AG04449 (cell line): Measurements from ENCODE around the gene OMD.
"Not testable (repeated sequence)": the region's sequence is repeated elsewhere in the genome, so short reads cannot be mapped to it uniquely, and the experiment has no call there.

Source experiments
- CTCF ChIA-PET: fragments of 350-600 bp; formaldehyde crosslinking; extraction: SDS; loops from one replicate; lab custom pipeline; 2021; ENCODE audit warnings: antibody characterized with exemption; lab: Yijun Ruan, JAX
- POLR2A ChIA-PET: fragments of 400-600, 350-600 bp; formaldehyde crosslinking; extraction: SDS; loops from one replicate; lab custom pipeline; 2020; ENCODE audit warnings: antibody characterized with exemption, inconsistent platforms; lab: Yijun Ruan, JAX
- DNase-seq: peaks from one replicate; pipeline ENCODE4 v3.0.0-alpha.2; 2010; ENCODE audit warnings: low read depth, low spot score
- H3K4me3 ChIP-seq: 2 replicates; pipeline ENCODE4 v1.5.1; 2011; ENCODE audit warnings: low read depth, mild to moderate bottlenecking, control low read depth, low read length
- TF ChIP-seq, protein P1 (sequence below): IDR thresholded peaks from one replicate; pipeline ENCODE4 v1.5.1; 2011; ENCODE audit warnings: mild to moderate bottlenecking, moderate library complexity, low read length, control low read depth, inconsistent platforms; ENCODE audit not compliant: insufficient read depth; ENCODE audit errors: missing control alignments

OMD gene

DNA sequence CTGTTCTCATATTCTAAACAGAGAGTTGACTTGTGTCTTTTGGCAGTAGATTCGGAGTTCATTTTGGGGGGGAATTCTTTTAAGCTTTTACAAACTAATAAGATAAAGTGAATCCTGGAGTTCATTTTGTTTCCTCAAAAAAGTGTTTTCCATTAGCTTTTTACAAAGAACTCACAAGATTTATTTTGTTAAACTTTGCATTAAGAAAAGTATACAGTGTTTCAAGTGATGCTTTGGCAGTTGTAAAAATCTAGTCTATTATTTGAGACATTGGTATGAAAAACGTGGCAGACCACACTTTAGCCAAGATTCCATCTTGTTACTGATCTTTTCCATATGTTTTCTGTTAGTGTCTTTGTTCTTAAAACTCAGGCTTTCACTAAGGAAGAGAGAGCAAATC is 1.2 kb upstream of the OMD start:
- H3K4me3 ChIP-seq: no peak overlapping the region
- ChIA-PET POLR2A (no interaction called here), CTCF (interaction anchor here (0.7 to 2.0 kb wide), 8 partner anchors 12 to 286 kb away, joined by 3 to 6 read pairs (median 4); no protein-coding TSS in a partner anchor)
- no peak for DNase-seq
- TF ChIP-seq, protein P1, sequence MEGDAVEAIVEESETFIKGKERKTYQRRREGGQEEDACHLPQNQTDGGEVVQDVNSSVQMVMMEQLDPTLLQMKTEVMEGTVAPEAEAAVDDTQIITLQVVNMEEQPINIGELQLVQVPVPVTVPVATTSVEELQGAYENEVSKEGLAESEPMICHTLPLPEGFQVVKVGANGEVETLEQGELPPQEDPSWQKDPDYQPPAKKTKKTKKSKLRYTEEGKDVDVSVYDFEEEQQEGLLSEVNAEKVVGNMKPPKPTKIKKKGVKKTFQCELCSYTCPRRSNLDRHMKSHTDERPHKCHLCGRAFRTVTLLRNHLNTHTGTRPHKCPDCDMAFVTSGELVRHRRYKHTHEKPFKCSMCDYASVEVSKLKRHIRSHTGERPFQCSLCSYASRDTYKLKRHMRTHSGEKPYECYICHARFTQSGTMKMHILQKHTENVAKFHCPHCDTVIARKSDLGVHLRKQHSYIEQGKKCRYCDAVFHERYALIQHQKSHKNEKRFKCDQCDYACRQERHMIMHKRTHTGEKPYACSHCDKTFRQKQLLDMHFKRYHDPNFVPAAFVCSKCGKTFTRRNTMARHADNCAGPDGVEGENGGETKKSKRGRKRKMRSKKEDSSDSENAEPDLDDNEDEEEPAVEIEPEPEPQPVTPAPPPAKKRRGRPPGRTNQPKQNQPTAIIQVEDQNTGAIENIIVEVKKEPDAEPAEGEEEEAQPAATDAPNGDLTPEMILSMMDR: no peak

DNA sequence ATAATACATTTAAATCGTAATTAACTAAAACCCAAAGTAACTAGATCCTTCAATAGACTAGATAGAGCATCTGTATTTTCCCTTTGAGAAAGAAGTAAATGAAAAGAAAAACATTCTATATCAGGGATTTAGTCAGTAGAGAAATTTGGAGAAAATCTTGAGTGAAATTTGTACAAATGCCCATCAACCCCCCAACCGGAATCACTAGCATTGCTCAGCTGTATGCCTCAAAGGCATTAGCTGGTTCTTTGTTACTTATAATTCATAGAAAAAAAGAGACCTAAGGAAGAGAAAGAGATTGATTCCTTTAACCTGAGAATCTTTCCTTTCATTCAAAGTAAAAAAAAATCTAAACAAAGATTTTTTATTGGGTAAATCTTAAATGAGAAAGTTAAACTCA is 659 bp downstream of the OMD start:
- no peak overlapping the region for H3K4me3 ChIP-seq
- CTCF ChIA-PET: no interaction called here
- no peak for DNase-seq
- TF ChIP-seq, protein P1: no peak
- POLR2A ChIA-PET: no interaction called here

DNA sequence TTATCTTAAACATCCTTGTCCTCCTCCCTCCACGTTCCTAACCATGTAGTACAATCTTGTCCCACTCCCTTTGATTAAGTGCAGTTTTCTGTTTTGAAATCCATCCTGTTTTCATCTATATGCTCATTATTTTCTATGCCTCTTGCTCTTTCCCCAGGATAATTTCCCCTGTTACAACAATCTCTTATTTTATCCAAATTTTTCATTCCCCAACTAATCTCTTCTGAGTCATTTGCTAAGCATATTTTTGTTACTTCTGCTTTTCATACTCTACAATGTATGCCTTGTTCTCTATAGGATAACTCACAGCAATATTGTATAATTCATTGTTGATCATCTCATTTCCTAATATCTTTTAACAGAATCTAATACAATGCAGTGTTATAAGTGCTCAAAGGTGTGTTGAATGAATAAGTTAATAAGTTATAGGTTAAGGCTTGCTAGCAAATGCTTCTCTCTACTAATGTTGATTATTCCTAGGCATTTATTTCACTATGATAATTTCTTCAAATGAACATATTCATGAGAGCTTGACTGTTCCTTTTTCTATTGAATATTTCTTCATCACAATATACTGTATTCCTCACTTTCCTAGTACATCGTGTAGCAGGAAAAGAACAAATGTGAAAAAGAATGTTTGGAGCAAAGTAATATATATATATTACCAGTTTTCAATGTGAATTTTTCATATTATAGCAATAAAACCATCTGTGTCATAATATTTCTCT is 1.5 kb downstream of the OMD start:
- CTCF ChIA-PET: no interaction called here
- POLR2A ChIA-PET: no interaction called here
- H3K4me3 ChIP-seq: no peak overlapping the region
- TF ChIP-seq, protein P1: no peak
- no peak for DNase-seq

DNA sequence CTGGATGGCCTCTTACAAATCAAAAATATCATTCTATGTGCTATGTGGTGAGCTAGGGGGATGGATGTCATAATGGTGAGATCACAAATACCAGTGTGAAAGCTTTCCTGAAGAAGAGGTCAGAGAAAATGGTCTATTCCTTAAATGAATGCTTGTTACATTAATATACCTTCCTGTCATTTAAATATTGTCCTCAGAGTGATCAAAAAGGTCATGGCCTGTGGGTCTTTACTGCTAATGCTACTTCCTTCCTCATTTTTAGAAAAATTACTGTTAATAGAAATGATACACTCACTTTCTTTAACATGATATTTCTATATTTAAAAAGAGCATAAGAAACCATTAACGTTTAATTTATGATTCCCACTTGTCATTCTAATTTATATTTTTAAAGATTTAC is 9.7 kb downstream of the OMD start:
- H3K4me3 ChIP-seq: no peak overlapping the region
- ChIA-PET CTCF (interaction anchor here (1.0 to 1.5 kb wide), 2 partner anchors 11 to 23 kb away, joined by 4 to 6 read pairs; no protein-coding TSS in a partner anchor), POLR2A (no interaction called here)

DNA sequence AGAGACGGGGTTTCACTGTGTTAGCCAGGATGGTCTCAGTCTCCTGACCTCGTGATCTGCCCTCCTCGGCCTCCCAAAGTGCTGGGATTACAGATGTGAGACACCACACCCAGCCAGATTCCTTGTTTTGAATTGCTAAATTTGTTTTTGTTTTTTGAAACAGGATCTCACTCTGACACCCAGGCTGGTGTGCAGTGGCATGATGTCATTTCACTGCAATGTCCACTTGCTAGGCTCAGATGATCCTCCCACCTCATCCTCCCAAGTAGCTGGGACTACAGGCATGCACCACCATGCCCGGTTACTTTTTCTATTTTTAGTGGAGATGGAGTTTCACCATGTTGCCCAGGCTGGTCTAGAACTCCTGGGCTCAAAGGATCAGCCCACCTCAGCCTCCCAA is 13.1 kb downstream of the OMD start:
- CTCF ChIA-PET: interaction anchor here (2.1 kb wide), 1 partner anchor 9 kb away, joined by 4 read pairs; no protein-coding TSS in a partner anchor
- POLR2A ChIA-PET, DNase-seq, H3K4me3 ChIP-seq: not testable (repeated sequence)

More for the DNA sequence above, 9.7 kb downstream of the OMD start:
- DNase-seq: no peak
- TF ChIP-seq, protein P1: no peak

DNA sequence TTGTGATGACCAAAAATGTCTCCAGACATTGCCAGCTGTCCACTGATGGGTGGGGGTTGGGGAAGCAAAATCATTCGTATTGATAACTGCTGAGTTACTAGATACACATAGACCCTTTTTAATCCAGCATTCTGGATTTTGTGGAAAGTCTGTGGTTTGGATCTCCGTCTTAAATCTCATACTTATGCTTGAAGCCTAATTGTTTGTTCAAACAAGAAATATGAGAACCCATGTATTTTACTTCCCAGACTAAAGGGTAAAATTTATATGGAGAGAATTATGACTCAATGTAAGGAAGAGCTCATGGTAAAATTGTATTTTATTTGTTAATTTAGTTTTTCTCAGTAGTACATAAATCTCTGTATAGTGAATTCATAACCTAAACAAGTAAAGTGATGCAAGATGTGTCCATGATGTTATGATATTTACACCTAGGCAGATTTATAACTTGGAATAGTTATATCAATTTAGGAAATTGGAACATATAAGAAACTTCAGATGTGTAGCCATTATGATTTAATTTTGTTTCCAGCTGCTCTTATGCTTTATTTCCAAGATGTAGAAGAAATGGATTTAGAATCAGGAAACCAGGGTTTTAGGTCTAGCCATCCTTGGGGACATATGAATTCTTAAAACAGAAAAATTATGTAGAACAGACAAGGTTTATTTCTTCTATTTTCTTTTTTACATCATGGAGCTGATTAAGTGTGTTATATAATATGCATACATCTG is 15.4 kb downstream of the OMD start:
- ChIA-PET CTCF (interaction anchor here (1.4 to 1.5 kb wide), 2 partner anchors 40 to 226 kb away, joined by 3 to 4 read pairs; no protein-coding TSS in a partner anchor), POLR2A (no interaction called here)
- TF ChIP-seq, protein P1: no peak
- DNase-seq: no peak
- H3K4me3 ChIP-seq: no peak overlapping the region
